HG03039 (cell line): ENCODE data around the gene PRKAB1.
A peak's percentile ranks its signal among the peaks of the same experiment; 100 is the strongest.

Experiments used
- ATAC-seq: cut with Tn5 transposase; IDR thresholded peaks from one replicate; pipeline ENCODE4 v1.9.1; 2021; ENCODE audit warnings: mild to moderate bottlenecking, moderate library complexity; ENCODE audit not compliant: unreplicated experiment

The PRKAB1 gene

GRCh38 chr12:119661882-119662281 lies 6.1 kb upstream of the PRKAB1 start:
- ATAC-seq, result no peak

DNA sequence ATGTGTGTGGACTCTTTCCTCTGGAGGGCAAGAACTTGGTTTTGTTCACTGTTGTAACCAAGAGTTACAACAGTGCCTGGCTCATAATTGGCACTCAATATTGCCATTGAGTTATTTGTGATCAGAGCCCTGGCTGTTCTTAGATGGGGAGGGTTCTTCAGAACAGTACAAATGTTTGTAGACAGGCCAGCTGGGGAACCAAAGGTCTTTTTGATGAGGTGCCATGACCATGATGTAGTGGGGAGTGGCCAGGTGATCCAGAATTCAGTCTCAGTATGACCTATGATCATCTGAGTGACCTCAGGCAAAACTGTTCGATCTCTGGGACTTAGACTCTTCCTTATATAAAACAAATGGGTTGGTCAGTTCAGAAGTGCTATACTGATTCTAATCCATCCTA lies 3.3 kb upstream of the PRKAB1 start:
- no peak for ATAC-seq

GRCh38 chr12:119665164-119665929 lies 2.6 kb upstream of the PRKAB1 start:
- ATAC-seq, result no peak

DNA sequence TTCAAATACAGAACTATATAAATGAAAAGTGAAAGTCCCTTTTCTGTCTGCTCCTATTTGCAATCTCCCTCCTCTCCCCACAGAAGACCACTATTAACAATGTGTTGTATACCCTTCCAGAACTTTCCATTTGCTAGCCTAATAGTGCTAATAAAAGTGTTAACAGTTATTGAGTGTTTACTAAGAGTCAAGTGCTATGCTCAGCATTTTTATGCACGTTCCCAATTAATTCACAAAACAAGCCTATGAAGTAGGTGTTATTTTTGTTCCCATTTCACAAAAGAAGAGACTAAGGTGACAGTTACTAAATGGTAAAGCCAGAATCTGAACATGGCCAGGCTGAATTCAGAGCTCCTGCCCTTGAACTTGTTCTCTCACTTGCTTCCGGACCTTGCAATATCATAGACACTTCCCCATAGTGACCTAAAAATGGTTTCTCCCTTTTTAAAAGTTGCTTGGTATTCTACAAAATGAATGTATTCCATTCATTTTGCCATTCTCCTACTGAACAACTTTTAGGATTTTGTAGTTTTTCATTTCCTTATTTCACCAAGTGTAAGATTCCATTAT lies 1.6 kb upstream of the PRKAB1 start:
- no peak for ATAC-seq

DNA sequence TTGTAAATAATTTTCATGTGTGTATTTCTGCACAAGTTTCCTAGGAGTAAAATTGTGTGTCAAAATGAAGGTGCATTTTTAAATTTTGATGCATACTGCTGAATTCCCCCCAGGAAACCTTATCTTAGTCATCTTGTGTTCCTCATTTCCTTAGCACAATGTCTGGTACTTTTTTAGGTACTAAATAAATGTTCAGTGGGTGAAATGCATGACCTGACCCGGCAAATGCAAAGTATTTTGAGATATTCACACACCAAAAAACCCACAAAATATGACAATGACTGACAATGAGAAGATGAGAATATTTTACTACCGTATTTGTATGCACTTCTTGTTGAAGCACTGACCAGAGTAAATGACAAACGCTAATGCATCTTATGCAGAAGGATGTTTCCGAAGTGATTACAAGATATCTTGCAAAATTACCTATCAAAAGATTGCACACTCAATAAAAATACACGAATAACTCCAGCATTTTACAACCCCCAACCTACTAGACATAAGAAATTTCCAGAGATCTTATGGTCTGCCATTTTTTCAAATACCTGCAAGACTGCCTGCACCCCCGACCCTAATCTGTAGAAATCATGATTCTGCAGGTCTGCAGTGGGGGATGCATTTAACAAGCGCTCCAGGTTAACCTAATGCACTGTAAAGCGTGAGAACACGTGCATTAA lies 895 bp upstream of the PRKAB1 start:
- ATAC-seq, result no peak

GRCh38 chr12:119668324-119668841 lies 450 bp downstream of the PRKAB1 start:
- no peak for ATAC-seq

GRCh38 chr12:119669744-119670472 lies 2.0 kb downstream of the PRKAB1 start:
- ATAC-seq, result no peak

- no peak for ATAC-seq
These were observed 3.1 kb downstream of the PRKAB1 start for GRCh38 chr12:119671070-119671469.

DNA sequence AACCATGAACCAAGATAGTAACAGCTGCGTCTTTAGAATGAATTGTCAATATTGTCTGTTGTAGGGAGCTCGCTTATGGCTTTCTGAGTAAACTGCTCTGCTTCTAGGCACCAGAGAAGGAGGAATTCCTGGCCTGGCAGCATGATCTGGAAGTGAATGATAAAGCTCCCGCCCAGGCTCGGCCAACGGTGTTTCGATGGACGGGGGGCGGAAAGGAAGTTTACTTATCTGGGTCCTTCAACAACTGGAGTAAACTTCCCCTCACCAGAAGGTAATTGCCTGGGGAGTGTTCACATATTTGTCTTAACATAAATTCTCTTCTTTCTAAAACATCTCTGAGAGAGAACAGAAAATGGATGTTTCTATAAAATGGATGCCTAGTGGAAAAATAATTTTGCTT lies 4.3 kb downstream of the PRKAB1 start:
- ATAC-seq, result no peak

GRCh38 chr12:119673634-119674033 lies 5.7 kb downstream of the PRKAB1 start:
- ATAC-seq, result no peak

- no peak for ATAC-seq
These were observed 6.6 kb downstream of the PRKAB1 start for GRCh38 chr12:119674560-119674959.

- no peak for ATAC-seq
These were observed 8.1 kb downstream of the PRKAB1 start for GRCh38 chr12:119676022-119676421.

DNA sequence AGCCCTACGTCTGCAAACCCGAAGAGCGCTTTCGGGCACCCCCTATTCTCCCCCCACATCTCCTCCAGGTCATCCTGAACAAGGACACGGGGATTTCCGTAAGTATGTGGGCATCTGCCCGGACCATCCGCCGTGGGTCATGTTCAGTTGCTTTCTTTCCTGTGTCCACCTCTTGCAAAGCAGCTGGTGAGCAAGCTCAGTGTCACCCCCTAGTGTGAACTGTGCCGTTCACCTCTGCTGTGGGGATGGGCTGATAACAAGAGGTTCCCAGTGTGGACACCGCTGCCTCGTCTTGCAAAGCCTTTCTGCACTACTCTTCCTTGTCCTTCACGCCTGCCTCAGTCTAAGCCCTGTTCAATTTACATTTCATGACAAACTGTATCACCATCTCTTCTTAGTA lies 8.6 kb downstream of the PRKAB1 start:
- ATAC-seq, result no peak

DNA sequence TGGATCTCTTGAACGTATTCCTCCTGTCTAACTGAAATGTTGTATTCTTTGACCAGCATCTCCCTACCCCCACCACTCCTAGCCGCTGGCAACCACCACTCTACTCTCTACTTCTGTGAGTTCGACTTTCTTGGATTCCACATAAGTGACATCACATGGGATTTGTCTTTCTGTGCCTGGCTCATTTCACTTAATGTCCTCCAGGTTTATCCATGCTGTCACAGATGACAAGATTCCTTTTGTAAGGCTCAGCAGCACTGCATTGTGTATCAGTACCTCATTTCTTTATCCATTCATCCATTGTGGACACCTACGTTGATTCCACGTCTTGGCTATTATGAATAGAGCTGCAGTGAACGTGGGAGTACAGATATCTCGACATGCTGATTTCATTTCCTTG lies 10.5 kb downstream of the PRKAB1 start:
- no peak for ATAC-seq

DNA sequence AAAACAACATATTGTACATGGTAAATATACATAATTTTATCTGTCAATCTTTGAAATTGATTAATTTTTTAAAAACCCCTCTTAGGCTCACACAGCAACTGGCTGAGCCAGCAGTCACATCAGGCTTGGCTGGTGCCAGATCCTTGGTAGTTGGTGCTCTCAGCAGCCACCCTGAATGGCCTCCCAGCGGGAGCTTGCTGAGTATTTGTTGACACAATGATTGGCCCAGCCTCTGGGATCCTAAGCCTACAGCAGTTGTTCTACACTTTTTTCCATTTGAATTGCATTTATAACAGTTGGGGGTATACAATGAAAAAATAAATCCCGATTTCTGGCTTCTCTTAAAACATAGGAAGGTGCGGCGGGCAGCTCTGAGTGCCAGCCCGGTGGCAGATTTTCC lies 11.1 kb downstream of the PRKAB1 start:
- ATAC-seq, result no peak

GRCh38 chr12:119679490-119679889 lies 11.6 kb downstream of the PRKAB1 start:
- ATAC-seq, result no peak

DNA sequence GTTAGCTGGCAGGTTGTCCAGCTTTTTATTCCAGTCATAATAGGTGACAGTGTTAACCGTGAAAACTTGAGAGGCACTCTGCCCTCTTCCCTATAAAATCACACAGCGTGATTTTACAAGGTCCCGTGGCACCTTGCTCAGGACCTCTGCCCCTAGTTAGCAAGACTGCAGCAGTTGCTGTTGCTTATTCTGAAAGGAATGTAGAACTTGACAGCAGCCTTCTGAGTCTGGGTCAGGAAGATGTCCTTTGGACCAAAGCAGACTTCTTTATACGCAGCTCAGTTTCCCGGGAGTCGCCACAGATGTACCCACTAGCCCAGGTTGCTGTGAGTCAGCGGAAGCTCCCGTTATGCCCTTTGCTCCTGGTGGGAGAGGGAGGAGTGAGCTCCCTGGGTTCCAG lies 13.2 kb downstream of the PRKAB1 start:
- no peak for ATAC-seq

GRCh38 chr12:119681728-119682638 lies 14.1 kb downstream of the PRKAB1 start:
- ATAC-seq, result peak; percentile 62

DNA sequence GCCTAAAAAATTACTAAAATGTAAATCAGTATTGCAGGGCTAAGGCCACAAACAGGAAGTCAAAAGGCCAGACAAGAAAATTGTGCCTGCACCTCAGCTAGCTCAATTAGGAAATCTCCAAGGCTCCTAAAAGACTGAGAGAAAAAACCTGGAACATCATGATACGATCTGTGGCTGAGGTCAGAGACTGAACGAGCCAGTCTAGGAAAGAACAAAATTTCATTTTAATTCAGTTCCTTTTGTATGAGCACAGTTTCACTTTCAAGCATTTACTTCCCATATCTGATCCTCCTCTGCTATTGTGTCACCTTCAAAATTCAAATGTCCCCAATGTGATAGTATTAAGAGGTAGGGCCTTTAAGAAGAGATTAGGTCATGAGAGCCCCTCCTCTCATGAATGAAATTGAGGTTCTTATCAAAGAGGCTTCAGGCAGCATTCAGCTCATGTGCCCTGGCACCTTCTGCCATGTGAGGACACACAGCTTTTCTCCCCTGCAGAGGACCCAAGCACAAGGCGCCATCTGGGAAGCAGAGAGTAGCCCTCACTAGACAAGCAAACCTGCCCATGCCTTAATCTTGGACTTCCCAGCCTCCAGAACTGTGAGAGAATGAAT lies 14.8 kb downstream of the PRKAB1 start:
- ATAC-seq, result no peak

GRCh38 chr12:119683413-119683812 lies 15.5 kb downstream of the PRKAB1 start:
- ATAC-seq, result no peak
